Central memory CD8-positive, alpha-beta T cell (primary cell): Measurements from ENCODE around the gene IGFLR1.
"Not testable (repeated sequence)": the region's sequence is repeated elsewhere in the genome, so short reads cannot be mapped to it uniquely, and the experiment has no call there.

ENCODE experiments used
- ATAC-seq: fragments of 150-1000 bp; cut with Tn5 transposase; replicated peaks from 2 replicates; pipeline ENCODE4 v1.10.0; 2022; ENCODE audit warnings: mild to moderate bottlenecking, moderate FRiP score, moderate number of reproducible peaks; ENCODE audit not compliant: poor library complexity, severe bottlenecking; ENCODE audit errors: extremely low read depth
- DNase-seq, 2 donors: peaks; one replicate each; pipeline ENCODE4 v3.0.0; 2021; ENCODE audit warnings: low spot score in 2 of 2
- H3K27ac Mint-ChIP-seq: one replicate; pipeline ENCODE4 v1.8.0; 2022; ENCODE audit warnings: low read depth, mild to moderate bottlenecking, moderate library complexity, mixed read lengths
- H3K27me3 Mint-ChIP-seq: one replicate; pipeline ENCODE4 v1.8.0; 2022; ENCODE audit warnings: mixed read lengths
- H3K36me3 Mint-ChIP-seq: one replicate; pipeline ENCODE4 v1.8.0; 2022; ENCODE audit warnings: mild to moderate bottlenecking, moderate library complexity, mixed read lengths; ENCODE audit not compliant: insufficient read depth
- H3K4me1 Mint-ChIP-seq: one replicate; pipeline ENCODE4 v1.8.0; 2022; ENCODE audit warnings: mixed read lengths
- H3K4me3 Mint-ChIP-seq: one replicate; pipeline ENCODE4 v1.8.0; 2022; ENCODE audit warnings: mild to moderate bottlenecking, moderate library complexity, mixed read lengths
- H3K9me3 Mint-ChIP-seq: one replicate; pipeline ENCODE4 v1.8.0; 2022; ENCODE audit warnings: mixed read lengths

Gene IGFLR1

DNA sequence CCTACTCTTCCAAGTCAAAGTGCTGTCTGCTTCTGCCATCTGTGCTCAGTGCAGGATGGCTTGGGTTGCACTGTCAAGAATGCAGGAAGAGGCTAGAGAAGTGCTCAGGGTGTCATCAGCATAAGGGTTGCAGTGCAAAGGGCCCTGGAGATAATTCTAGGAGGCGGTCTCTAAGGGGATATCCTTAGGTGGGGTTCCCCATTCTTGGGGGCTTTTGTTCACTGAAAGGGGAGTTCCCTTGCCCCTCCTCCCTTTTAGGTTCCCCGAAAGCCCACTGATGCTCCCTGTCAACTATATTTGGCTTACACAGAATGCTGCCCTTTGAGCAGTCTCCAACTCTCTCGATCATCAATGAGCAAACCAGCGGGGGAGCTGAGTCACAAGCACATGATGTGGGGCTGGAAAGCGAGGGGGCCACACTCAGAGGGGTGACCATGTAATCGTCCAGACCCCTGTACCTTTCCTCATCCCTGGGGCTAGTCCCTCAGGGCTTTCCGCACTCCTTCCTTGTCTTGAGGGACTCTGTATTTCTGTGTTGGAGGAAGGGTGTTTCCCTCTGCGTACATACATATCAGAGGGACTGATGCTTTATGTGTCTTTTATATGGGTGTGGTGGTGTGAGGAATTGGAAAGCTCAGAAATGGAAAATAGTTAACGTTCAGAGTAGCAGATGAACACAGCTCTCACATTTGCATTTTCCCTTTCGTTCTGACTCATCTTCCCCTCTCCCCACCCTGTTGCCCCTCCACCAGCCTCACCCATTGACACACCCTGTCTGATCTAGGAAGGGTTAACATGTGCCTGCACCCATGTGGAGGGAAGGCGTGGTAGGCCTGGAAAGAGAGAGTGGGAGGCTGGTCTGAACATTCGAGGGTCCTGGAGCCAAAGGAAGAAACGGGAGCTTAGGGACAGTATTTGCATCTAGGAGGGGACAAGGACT lies 31.2 kb downstream of the IGFLR1 start:
- H3K27me3 Mint-ChIP-seq: no peaks in the 10 kb centered on the region
- peak overlapping the region; percentile 36 for H3K4me3 Mint-ChIP-seq

DNA sequence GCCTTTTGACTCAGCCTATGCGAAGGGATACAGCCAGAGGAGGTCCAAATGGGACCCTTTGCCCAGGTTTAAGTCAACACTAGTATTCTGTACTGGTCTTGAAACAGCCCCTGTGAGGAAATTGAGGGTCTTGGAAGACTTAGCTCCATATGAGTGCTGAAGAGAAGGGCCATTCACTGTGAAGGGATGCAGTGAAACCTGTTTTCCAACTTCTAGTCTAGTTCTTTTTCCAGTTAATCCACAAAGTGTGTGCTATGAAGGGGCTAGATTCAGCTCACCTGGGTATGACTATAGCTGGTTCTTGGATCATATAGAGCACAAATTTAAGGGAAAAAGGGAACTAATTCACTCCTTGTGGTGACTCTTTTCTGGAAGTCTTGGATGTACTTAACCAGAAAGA lies 33.9 kb downstream of the IGFLR1 start:
- Mint-ChIP-seq H3K27me3 (no peaks in the 10 kb centered on the region), H3K36me3 (peaks cover 3% of the 10 kb centered on the region), H3K4me1 (peaks cover 24% of the 10 kb centered on the region), H3K4me3 (no peak overlapping the region), H3K27ac (no peak overlapping the region), H3K9me3 (no peaks in the 10 kb centered on the region)
- DNase-seq: no peak
- no peak for ATAC-seq

More for the DNA sequence above, 31.2 kb downstream of the IGFLR1 start:
- Mint-ChIP-seq H3K4me1 (peaks cover 47% of the 10 kb centered on the region), H3K27ac (peak overlapping the region; percentile 47), H3K36me3 (peaks cover 7% of the 10 kb centered on the region), H3K9me3 (no peaks in the 10 kb centered on the region)
- DNase-seq (no peak), ATAC-seq (no peak)

GRCh38 chr19:35704218-35704617 lies 38.0 kb downstream of the IGFLR1 start, which contains the start of gene ZBTB32:
TSS of gene ZBTB32 (plus strand) at chr19:35704558. CDS start at chr19:35714627, 10,069 bp downstream.
- Mint-ChIP-seq H3K4me1 (peaks cover 8% of the 10 kb centered on the region), H3K27ac (no peak within 1 kb of the TSS), H3K27me3 (no peaks in the 10 kb centered on the region), H3K36me3 (peaks cover 6% of the 10 kb centered on the region), H3K9me3 (no peaks in the 10 kb centered on the region), H3K4me3 (no peak within 1 kb of the TSS)
- DNase-seq: no peak
- no peak for ATAC-seq

GRCh38 chr19:35703343-35703742 lies 38.9 kb downstream of the IGFLR1 start:
- no peak overlapping the region for H3K27ac Mint-ChIP-seq
- no peaks in the 10 kb centered on the region for H3K27me3 Mint-ChIP-seq
- peak overlapping the region; percentile 90 for H3K4me3 Mint-ChIP-seq
- no peak for ATAC-seq
- H3K4me1 Mint-ChIP-seq: peaks cover 8% of the 10 kb centered on the region
- DNase-seq: no peak
- peaks cover 6% of the 10 kb centered on the region for H3K36me3 Mint-ChIP-seq
- H3K9me3 Mint-ChIP-seq: no peaks in the 10 kb centered on the region

DNA sequence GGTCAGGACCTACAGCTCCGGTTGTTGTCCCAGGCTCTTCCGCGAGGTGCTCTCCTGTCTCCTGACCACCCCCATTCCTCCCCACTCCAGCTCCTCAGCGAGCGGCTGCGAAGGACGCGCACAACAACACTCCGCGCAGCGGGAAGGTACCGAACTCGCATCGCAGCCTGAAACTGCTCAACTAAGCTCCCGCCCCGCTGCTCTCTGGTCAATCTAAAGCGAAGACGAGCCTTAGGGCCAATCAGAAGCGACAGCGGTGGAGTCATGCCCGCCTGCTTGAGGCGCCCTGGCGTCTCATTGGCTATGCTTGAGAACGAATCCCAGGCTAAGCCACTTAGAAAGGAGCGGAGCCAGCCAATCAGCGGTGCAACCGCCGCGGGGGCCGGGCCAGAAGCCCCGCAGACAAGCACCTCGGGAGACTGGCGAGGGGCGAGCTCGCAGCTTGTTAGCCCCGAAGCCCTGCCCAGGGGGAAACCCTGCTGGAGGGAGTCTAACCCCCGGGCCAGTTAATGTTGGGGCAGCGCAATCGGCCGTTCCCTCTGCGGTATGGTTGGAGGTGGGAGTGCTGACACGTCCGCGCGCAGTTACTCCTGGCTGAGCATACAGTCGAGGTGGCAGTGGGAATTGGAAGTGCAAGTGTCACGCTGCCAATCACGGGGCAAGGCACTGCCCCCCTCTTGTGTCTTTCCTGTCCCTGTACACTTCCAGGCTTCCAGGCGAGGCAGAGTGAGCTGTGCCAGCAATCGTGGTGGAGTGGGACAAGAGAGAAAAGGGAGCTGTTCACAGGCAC lies 39.8 kb downstream of the IGFLR1 start:
- peak; percentile 100 for ATAC-seq
- H3K4me3 Mint-ChIP-seq: peak overlapping the region; percentile 90
- H3K36me3 Mint-ChIP-seq: peaks cover 6% of the 10 kb centered on the region

DNA sequence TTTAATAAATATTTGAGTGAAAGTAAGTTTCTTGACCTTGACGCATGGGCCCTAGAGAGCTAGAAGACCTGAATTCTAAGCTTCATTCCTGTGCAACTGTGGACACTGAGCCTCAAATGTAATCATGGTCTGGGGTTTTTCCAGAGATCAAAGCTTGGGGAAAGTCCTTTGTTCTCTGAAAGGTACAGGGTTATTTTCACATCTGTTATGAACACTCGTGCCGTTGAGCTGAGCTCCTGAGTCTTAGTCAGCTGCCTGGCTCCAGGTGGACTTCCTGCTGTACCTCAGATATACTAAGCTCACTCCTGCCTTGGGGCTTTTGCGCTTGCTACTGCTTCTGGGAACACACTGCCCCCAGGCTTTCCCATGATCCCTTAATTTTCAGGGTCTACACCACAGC lies 45.4 kb downstream of the IGFLR1 start:
- H3K4me3 Mint-ChIP-seq: no peak overlapping the region
- DNase-seq (no peak), ATAC-seq (no peak)
- H3K27me3 Mint-ChIP-seq: no peaks in the 10 kb centered on the region
- H3K36me3 Mint-ChIP-seq: no peaks in the 10 kb centered on the region
- H3K9me3 Mint-ChIP-seq: no peaks in the 10 kb centered on the region
- H3K4me1 Mint-ChIP-seq: no peaks in the 10 kb centered on the region
- H3K27ac Mint-ChIP-seq: no peak overlapping the region

More for the DNA sequence above, 39.8 kb downstream of the IGFLR1 start:
- no peaks in the 10 kb centered on the region for H3K9me3 Mint-ChIP-seq
- H3K27me3 Mint-ChIP-seq: no peaks in the 10 kb centered on the region
- peaks cover 8% of the 10 kb centered on the region for H3K4me1 Mint-ChIP-seq
- peak overlapping the region; percentile 87 for H3K27ac Mint-ChIP-seq
- peak; percentile 72 to 87 for DNase-seq

GRCh38 chr19:35695895-35696422 lies 46.3 kb downstream of the IGFLR1 start:
- ATAC-seq: no peak
- no peaks in the 10 kb centered on the region for H3K36me3 Mint-ChIP-seq
- no peak overlapping the region for H3K4me3 Mint-ChIP-seq
- no peak for DNase-seq
- H3K27me3 Mint-ChIP-seq: no peaks in the 10 kb centered on the region
- H3K9me3 Mint-ChIP-seq: no peaks in the 10 kb centered on the region
- H3K4me1 Mint-ChIP-seq: no peaks in the 10 kb centered on the region
- H3K27ac Mint-ChIP-seq: no peak overlapping the region

- DNase-seq (peak; percentile 86), ATAC-seq (peak; percentile 100)
- Mint-ChIP-seq H3K4me1 (no peaks in the 10 kb centered on the region), H3K27ac (no peak overlapping the region), H3K9me3 (no peaks in the 10 kb centered on the region), H3K4me3 (no peak overlapping the region), H3K36me3 (no peaks in the 10 kb centered on the region), H3K27me3 (no peaks in the 10 kb centered on the region)
These were observed 48.2 kb downstream of the IGFLR1 start for GRCh38 chr19:35693835-35694599.

GRCh38 chr19:35693422-35693821 lies 48.8 kb downstream of the IGFLR1 start:
- Mint-ChIP-seq H3K4me1 (no peaks in the 10 kb centered on the region), H3K9me3 (no peaks in the 10 kb centered on the region), H3K4me3 (no peak overlapping the region), H3K36me3 (no peaks in the 10 kb centered on the region), H3K27me3 (no peaks in the 10 kb centered on the region), H3K27ac (no peak overlapping the region)
- DNase-seq: no peak
- ATAC-seq: no peak

DNA sequence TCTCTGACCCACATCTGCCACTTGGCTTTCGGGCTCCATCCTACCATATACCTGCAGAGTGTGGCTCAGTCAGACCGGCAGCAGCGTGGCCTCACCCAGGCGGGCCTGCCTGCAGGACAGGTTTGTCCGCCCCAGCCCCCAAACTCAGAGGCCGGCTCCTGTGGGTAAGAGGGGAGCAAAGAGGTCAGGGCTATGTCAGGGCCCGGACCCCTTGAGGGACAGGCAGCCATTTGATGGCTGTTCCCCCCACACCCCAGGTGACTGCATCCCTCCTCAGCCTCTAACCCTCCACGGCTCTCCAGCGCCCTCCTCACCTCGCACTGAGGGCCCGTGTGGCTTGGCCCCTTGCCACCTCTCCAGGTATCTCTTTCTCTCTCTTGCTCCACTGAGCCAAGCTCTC lies 50.2 kb downstream of the IGFLR1 start:
- Mint-ChIP-seq H3K4me3 (no peak overlapping the region), H3K27ac (no peak overlapping the region), H3K27me3 (no peaks in the 10 kb centered on the region), H3K4me1 (no peaks in the 10 kb centered on the region), H3K36me3 (no peaks in the 10 kb centered on the region), H3K9me3 (no peaks in the 10 kb centered on the region)
- no peak for DNase-seq
- no peak for ATAC-seq

DNA sequence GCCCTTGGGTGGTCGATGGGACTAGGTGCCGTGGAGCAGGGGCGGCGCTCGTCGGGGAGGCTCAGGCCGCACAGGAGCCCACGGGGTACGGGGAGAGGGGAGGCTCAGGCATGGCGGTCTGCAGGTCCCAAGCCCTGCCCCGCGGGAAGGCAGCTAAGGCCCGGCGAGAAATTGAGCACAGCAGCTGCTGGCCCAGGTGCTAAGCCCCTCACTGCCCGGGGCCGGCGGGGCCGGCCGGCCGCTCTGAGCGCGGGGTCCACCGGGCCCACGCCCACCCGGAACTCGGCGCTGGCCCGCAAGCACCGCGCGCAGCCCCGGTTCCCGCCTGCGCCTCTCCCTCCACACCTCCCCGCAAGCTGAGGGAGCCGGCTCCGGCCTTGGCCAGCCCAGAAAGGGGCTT lies 51.1 kb downstream of the IGFLR1 start:
- ATAC-seq, H3K27me3 Mint-ChIP-seq, H3K36me3 Mint-ChIP-seq, H3K27ac Mint-ChIP-seq, H3K9me3 Mint-ChIP-seq, H3K4me1 Mint-ChIP-seq, DNase-seq, H3K4me3 Mint-ChIP-seq: not testable (repeated sequence)

DNA sequence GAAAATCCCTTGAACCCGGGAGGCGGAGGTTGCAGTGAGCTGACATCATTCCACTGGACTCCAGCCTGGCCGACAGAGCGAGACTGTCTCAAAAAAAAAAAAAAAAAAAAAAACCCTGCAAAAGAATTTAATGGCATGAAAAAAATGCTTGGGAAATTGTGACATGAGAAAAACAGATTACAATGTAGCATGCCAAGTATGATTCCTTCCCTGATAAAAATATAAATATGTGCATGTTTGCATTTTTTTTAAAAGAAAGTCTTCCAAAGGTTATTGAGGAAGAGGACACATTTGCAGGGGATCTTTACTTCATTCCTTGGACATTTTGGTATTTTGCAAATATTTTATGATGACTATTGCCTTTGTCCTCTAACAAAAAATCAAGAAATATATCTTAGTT lies 52.4 kb downstream of the IGFLR1 start:
- no peaks in the 10 kb centered on the region for H3K36me3 Mint-ChIP-seq
- ATAC-seq: no peak
- H3K27me3 Mint-ChIP-seq: no peaks in the 10 kb centered on the region
- no peak overlapping the region for H3K4me3 Mint-ChIP-seq
- DNase-seq: no peak
- no peaks in the 10 kb centered on the region for H3K4me1 Mint-ChIP-seq
- H3K27ac Mint-ChIP-seq: no peak overlapping the region
- no peaks in the 10 kb centered on the region for H3K9me3 Mint-ChIP-seq
